ENCODE results near the gene PAQR7.

DNA sequence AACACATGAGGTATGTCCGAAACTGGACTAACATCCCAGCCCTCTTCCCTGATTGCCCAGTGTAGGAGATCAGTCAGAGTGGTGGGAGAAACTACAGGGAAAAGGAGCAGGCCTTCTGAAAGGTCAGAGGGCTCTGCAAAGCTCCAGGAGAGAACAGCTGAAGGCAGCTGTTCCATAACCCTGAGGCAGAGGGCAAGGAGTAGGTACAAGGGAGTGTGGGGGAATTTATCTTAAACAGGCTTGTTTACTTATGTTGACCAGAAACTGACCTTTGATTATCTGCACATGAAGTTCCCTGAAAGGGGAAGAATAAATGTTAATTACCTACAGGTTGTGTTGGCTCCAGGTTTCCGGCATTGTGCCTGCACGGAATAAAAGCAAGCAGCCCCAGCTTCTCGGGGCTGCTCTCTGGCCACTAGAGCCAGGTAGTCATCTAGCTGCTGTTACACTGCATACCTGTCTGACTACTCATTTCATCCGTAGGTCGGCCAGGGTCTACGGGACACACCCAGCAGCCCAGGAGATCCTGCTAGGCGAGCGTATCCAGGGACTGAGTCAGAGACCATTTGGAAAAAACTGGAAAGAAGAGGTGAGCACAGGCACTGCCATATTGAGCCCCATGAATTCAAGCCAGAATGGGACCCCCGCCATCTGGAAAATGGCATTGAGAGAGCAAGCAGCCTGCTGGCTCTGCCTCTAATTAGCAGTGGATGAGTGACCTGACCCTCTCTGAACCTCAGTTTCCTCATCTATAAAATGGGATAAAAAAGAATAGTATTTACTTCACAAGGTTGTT lies 14.9 kb upstream of the PAQR7 start:
- TF ChIP-seq, protein P1, sequence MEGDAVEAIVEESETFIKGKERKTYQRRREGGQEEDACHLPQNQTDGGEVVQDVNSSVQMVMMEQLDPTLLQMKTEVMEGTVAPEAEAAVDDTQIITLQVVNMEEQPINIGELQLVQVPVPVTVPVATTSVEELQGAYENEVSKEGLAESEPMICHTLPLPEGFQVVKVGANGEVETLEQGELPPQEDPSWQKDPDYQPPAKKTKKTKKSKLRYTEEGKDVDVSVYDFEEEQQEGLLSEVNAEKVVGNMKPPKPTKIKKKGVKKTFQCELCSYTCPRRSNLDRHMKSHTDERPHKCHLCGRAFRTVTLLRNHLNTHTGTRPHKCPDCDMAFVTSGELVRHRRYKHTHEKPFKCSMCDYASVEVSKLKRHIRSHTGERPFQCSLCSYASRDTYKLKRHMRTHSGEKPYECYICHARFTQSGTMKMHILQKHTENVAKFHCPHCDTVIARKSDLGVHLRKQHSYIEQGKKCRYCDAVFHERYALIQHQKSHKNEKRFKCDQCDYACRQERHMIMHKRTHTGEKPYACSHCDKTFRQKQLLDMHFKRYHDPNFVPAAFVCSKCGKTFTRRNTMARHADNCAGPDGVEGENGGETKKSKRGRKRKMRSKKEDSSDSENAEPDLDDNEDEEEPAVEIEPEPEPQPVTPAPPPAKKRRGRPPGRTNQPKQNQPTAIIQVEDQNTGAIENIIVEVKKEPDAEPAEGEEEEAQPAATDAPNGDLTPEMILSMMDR (IDR thresholded peaks at IDR 0.05): no peak
- no peak for TF ChIP-seq POLR2A (IDR thresholded peaks at IDR 0.05)

Measured in heart left ventricle (tissue), 13 donors.